NCI-H526 (cell line): ENCODE results near the gene ZFPM1.

Experiments
- DNase-seq, 2 experiments: peaks; one replicate each; lab custom pipeline; 2025; lab: John Stamatoyannopoulos, UW

Gene ZFPM1

DNA sequence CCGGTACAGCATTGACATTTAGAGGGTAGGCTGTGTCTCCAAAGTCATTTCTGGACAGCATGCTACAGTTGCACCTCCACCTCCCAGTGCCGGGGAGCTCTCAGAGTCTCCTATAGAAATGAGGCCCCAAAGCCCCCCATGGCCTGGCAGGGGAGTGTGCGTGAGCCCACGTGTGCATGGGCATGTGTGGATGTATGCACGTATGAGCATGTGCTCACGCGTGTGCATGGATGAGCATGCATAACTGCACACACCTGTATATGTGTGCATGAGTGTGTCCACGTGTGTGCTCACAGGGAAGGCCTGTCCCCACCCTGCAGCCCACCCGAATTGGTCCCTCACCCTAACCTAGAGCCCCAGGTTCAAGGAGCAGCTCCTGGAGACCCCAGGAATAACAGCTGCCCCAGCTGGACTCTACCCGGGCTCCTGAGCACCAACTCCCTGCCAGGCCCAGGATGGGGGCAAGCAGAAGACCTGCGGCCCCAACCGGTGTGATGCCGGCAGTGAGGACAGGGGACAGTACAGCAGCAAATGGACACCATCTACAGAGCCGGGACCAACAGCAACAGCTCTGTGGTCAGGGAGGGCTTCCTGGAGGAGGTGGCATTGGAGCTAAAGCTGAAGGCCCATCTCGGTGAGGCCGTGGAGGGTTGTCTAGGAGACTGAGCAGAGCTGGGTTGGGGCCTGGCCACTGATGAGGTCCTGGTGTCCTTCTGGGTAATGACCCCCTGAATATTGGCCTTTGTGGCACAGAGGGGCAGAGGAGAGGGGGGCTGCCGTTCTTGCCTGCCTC, 35.2 kb upstream of the ZFPM1 start:
- DNase-seq, result no peak

DNA sequence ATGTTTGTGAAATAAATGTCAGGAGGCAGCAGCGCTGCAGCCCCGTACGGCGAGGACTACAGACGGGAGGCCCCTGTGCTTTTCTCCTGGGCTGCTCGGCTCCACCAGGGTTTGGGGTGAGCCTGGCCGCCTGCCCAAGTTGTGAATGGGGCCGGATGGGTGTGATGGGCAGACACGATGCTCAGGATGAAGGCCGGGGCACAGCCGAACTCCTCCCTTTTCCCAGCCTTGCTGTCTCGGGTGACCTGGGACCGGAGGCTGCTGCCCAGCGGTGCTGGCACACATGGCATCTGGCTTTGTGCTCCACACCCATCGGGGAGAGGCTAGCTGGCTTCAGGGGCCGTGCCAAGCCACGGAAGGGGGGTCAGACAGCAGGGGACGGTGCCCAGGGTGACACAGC, 34.2 kb upstream of the ZFPM1 start:
- DNase-seq, result no peak

DNA sequence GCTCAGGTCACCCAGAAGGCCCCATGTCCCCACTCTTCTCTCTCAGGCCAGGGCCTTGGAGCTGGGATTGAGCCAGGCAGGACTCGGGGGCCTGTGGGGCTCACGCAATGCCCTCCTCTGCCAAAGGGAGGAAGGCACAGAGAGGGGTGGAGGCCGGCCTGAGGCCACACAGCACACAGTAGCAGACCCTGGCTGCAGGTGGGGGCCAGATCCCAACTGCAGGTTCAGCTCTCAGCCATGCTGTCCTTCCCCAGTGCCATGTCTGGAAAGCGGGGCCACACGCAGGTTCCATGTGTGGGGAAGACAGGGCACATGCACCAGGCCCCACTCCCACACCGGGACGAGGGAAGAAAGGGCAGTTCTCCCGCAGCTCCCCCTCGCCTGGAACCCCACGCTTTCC, 33.3 kb upstream of the ZFPM1 start:
- DNase-seq, result no peak

DNA sequence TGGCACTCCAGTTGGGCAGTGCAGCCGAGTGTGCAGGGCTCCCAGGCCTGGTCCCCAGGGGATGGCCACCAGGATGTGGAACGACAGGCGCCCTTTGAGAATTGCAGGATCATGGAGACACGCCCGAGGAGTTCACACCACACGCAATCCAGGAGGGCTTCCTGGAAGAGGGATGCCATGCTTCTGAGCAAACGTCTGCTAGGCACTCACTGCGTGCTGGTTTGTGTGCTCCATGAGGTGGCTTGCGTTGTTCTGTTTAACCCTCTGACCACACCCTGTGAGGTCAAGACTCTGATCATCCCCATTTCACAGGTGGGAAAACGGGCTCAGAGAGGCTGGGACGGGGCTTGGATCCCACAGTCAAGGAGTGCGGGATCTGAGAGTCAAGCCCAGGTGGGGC, 32.6 kb upstream of the ZFPM1 start:
- DNase-seq, result no peak

DNA sequence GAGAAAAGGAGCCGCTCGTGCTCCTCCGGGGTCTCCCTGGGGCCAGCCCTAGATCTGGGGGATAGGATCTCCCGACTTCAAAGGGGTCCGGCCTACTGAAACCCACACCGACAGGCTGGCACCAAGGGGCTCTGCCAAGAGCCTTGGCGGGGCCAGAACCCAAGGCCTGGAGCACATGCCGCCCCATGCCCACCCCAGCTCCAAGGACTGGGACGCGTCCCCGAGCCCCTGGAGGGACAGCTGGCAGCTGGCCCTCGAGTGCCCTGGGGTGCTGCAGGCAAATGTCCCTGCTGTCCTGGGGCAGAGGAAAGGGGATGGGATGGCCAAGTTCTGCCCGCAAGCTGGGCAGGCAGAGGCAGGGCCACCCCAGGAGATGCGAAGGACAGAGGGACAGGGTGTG, 31.8 kb upstream of the ZFPM1 start:
- DNase-seq, result no peak

DNA sequence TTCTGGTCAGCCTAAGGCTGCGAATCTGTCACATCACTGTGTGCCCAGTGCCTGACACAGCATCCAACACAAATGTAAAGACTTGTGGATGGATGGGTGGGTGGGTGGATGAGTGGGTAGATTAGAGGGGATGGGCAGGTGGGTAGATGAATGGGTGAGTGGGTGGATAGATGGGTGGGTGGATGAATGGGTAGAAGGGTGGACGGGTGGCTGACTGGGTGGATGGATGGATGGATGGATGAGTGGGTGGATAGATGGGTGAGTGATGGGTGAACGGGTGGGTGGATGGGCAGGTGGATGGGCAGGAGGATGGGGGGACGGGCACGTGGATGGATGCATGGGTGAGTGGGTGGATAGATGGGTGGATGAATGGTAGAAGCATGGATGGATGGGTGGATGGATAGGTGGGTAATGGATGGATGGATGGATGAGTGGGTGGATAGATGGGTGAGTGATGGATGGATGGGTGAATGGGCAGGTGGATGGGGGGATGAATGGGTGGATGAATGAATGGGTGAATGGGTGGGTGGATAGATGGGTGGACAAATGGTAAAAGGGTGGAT, 31.1 kb upstream of the ZFPM1 start:
- DNase-seq, result no peak

DNA sequence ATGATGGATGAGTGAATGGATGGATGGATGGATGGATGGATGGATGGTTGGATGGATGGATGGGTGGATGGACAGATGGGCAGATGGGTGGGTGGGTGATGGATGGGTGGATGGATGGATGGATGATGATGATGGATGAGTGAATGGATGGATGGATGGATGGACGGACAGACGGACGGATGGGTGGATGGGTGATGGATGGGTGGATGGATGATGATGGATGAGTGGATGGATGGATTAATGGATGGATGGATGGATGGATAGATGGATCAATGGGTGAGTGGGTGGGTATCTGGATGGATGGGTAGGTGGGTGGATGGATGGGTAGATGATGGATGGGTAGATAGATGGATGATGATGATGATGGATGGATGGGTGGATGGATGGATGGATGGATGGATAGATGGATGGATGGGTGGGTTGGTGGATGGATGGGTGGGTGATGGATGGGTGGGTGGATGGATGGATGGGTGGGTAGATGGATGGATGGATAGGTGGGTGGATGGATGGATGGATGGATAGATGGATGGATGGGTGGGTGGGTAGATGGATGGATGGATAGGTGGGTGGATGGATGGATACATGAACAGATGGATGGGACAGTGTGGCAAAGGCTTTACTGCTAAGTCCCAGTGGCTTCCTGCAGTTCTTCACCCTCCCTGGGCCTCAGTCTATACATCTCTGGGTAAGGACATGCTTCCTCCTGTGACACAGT, 30.2 kb upstream of the ZFPM1 start:
- no peak for DNase-seq

DNA sequence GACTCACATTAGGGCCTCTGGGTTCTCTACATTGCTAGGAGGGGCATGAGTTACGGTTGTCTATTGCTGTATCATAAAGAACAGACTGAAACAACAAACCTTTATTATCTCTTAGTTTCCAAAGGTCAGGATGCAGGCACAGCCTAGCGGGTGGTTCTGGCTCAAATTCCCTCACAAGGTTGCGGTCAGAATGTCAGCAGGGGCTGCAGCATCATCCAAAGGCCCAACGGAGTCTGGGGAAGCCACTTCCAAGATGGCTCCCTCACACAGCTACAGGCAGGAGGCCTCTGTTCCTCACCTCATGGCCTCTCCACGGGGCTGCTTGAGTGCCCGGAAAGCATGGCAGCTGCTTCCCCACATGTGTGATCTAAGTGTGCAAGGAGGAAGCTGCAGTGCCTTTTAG, 29.6 kb upstream of the ZFPM1 start:
- no peak for DNase-seq

DNA sequence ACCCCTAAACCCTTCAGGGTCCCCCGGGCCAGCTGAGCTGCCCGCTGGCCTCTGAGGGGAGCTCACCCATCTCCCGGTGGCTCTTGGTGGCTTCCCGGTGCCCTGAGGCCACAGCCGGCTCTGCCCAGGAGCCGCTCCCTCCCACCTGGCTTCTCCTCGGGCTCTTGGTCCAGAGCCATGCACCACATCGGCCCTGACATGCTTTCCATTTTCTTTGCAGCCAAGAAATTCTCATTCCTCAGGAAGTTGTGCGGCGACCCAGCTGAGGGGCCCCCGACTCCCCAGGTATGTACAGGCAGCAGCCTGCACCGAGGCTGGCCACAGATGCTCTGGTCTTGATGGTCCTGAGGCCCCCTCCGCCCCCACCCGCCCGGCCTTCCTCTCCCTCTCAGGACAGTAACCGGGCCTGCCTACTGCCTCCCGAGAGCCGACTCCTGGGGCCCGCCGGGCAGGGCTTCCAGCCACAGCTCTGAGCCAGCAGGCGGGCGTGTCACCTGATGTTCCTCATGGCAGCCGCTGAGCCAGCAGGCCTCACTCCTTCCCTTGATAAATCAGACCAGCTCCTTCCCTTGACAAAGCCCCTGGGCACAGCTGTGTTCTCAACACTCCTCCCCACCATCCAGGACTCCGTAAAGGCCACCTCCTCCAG, 28.4 kb upstream of the ZFPM1 start:
- no peak for DNase-seq

DNA sequence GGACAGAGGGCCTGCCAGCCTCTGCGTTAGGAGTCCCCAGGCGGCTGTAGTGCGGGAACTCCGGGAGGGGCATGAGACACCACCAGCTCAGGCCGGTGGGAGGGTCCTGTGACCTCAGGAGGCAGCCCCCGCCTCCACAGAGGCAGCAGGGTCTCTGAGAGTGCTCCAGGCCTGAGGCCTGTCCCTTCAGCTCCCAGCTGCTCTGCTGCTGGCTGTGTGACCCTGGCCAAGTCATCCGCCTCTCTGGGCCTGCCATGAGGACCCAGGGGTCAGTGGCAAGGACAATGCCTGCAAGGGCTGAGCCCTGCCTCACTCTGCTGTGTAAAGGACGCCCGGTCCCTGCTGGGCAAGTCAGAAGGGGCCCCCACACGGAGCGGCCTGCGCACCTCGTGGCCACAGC, 27.1 kb upstream of the ZFPM1 start:
- no peak for DNase-seq

DNA sequence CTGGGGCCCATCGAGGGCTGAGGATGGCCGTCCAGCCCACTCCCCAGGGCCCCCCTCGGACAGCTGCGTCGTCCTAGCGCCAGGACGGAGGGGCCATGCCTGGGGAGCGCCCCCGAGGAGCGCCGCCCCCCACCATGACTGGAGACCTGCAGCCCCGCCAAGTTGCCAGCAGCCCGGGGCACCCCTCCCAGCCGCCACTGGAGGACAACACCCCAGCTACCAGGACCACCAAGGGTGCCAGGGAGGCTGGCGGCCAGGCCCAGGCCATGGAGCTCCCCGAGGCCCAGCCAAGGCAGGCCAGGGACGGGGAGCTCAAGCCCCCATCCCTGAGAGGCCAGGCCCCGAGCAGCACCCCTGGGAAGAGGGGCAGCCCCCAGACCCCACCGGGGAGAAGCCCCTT, 25.7 kb upstream of the ZFPM1 start:
- DNase-seq, result no peak

DNA sequence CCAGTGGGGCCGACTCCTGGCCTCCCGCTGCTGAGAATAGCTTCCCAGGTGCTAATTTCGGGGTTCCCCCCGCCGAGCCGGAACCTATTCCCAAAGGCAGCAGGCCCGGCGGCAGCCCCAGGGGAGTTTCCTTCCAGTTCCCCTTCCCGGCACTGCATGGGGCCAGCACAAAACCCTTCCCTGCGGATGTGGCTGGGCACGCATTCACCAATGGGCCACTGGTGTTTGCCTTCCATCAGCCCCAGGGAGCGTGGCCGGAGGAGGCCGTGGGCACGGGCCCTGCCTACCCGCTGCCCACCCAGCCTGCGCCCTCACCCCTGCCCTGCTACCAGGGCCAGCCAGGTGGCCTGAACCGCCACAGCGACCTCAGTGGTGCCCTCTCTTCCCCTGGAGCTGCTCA, 24.9 kb upstream of the ZFPM1 start:
- no peak for DNase-seq

DNA sequence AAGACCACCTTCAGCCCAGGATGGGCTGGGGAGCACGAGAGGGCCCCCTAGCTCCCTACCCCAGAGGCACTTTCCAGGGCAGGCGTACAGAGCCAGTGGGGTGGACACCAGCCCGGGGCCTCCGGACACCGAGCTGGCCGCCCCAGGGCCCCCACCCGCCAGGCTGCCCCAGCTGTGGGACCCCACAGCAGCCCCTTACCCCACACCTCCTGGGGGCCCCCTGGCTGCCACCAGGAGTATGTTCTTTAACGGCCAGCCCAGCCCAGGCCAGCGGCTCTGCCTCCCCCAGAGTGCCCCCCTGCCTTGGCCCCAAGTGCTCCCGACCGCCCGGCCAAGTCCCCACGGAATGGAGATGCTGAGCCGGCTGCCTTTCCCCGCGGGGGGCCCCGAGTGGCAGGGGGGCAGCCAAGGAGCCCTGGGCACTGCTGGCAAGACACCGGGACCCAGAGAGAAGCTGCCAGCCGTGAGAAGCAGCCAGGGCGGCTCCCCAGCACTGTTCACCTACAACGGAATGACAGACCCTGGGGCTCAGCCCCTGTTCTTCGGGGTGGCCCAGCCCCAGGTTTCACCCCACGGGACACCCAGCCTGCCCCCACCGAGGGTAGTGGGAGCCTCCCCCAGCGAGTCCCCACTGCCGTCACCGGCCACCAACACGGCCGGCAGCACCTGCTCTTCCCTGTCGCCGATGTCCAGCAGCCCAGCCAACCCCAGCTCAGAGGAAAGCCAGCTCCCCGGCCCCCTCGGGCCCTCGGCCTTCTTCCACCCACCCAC, 24.3 kb upstream of the ZFPM1 start:
- DNase-seq, result no peak

DNA sequence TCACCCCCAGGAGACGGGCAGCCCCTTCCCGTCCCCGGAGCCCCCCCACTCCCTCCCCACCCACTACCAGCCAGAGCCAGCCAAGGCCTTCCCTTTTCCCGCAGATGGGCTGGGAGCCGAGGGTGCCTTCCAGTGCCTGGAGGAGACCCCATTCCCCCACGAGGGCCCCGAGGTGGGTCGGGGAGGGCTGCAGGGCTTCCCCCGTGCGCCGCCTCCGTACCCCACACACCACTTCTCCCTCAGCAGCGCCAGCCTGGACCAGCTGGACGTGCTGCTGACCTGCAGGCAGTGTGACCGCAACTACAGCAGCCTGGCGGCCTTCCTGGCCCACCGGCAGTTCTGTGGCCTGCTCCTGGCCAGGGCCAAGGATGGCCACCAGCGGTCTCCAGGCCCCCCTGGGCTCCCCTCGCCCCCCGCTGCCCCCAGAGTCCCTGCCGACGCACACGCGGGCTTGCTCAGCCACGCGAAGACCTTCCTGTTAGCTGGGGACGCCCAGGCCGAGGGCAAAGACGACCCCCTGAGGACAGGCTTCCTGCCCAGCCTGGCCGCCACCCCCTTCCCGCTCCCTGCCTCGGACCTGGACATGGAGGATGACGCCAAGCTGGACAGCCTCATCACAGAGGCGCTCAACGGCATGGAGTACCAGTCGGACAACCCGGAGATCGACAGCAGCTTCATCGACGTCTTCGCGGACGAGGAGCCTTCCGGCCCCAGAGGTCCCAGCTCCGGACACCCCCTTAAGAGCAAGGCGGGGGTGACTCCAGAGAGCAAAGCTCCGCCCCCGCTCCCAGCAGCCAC, 23.5 kb upstream of the ZFPM1 start:
- DNase-seq, result no peak

DNA sequence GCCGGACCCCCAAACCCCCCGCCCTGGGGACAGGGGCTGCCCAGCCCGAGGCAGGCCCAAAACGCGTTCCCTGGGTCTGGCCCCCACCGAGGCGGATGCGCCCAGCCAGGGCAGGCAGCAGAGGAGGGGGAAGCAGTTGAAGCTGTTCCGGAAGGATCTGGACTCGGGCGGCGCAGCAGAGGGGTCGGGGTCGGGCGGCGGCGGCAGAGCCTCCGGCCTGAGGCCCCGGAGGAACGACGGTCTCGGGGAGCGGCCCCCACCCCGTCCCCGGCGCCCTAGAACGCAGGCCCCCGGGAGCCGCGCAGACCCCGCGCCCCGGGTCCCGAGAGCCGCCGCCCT, 22.9 kb upstream of the ZFPM1 start:
- no peak for DNase-seq

DNA sequence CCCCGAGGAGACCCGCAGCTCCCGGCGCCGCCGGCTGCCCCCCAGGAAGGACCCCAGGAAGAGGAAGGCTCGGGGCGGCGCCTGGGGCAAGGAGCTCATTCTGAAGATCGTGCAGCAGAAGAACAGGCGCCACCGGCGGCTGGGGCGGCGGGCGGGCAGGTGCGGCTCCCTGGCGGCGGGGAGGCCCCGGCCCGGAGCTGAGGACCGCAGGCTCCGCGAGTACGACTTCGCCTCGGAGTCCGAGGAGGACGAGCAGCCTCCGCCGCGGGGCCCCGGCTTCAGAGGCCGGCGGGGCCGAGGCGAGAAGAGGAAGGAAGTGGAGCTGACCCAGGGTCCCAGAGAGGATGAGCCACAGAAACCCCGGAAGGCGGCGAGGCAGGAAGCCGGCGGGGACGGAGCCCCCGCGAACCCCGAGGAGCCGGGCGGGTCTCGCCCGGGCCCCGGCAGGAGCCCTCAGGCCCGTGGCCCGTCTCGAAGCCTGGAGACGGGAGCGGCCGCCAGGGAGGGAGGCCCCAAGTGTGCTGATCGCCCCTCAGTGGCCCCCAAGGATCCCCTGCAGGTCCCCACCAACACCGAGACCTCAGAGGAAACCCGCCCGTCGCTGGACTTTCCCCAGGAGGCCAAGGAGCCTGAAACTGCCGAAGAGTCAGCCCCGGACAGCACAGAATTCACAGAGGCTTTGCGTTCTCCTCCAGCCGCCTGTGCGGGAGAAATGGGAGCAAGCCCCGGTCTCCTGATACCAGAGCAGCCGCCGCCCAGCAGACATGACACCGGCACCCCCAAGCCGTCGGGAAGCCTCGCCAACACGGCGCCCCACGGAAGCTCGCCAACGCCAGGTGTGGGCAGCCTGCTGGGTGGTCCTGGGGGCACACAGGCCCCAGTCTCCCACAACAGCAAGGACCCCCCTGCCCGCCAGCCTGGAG, 22.3 kb upstream of the ZFPM1 start:
- DNase-seq, result peak in 1 of 2 experiments; percentile 64

DNA sequence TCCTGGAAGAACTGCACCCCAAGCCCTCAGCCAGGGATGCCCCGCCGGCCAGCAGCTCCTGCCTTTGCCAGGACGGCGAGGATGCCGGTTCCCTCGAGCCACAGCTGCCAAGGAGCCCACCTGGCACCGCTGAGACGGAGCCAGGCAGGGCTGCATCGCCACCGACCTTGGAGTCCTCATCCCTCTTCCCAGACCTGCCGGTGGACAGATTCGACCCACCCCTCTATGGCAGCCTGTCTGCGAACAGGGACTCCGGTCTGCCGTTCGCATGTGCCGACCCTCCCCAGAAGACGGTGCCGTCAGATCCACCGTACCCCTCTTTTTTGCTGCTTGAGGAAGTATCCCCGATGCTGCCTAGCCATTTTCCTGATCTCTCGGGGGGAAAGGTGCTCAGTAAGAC, 21.4 kb upstream of the ZFPM1 start:
- no peak for DNase-seq

DNA sequence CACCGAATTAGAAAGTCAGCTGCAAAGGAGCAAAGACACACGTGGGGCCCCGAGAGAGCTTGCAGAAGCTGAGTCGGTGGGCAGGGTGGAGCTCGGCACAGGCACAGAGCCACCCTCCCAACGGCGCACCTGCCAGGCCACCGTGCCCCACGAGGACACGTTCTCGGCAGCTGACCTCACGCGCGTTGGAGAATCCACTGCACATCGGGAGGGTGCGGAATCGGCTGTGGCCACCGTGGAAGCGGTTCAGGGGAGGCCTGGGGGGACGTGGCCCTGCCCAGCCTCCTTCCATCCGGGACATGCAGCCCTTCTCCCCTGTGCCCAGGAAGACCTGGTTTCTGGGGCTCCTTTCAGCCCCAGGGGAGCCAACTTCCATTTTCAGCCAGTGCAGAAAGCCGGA, 20.9 kb upstream of the ZFPM1 start:
- no peak for DNase-seq

DNA sequence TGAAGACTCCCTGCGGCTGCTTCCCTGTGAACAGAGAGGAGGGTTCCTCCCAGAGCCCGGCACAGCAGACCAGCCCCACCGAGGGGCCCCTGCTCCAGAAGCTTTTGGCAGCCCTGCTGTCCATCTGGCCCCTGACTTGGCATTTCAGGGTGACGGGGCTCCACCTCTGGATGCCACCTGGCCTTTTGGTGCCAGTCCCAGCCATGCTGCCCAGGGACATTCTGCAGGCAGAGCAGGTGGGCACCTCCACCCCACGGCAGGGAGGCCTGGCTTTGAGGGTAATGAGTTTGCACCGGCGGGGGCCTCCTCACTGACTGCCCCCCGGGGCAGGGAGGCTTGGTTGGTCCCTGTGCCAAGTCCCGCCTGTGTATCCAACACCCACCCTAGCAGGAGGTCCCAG, 20.3 kb upstream of the ZFPM1 start:
- no peak for DNase-seq

DNA sequence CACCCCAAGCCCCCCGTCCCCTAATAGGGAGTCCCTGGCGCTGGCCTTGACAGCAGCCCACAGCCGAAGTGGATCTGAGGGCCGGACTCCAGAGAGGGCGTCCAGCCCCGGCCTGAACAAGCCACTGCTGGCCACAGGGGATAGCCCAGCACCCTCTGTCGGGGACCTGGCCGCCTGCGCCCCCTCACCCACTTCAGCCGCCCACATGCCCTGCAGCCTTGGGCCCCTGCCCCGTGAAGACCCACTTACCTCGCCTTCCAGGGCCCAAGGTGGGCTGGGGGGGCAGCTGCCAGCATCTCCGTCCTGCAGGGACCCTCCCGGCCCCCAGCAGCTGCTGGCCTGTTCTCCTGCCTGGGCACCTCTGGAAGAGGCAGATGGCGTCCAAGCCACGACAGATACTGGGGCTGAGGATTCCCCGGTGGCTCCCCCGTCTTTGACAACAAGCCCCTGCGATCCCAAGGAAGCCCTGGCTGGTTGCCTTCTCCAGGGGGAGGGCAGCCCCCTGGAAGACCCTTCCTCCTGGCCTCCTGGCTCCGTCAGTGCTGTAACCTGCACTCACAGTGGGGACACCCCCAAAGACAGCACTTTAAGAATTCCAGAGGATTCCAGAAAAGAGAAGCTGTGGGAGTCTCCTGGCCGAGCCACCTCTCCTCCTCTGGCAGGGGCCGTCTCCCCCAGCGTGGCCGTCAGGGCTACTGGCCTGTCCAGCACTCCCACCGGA, 19.3 kb upstream of the ZFPM1 start:
- DNase-seq, result no peak
